Endodermal cell (in vitro differentiated cells): ENCODE data around the gene RALGPS1. TPM values are rescaled to one million over a fixed set of nuclear protein-coding genes. Genes with fewer than 3 reads are reported as not detected.

ENCODE experiments used
- DNase-seq: peaks from one replicate; pipeline ENCODE4 v3.0.0-alpha.2; 2017
- H3K27ac ChIP-seq: 2 replicates; pipeline ENCODE4 v1.5.1; 2013; ENCODE audit warnings: mild to moderate bottlenecking, low read depth, low read length, moderate library complexity
- H3K27me3 ChIP-seq: 2 replicates; pipeline ENCODE4 v1.6.1; 2013; ENCODE audit warnings: mild to moderate bottlenecking, low read length, moderate library complexity; ENCODE audit not compliant: insufficient read depth, control insufficient read depth, poor library complexity, severe bottlenecking
- H3K36me3 ChIP-seq: 2 replicates; pipeline ENCODE4 v1.7.0; 2013; ENCODE audit warnings: mild to moderate bottlenecking, low read length, moderate library complexity; ENCODE audit not compliant: control insufficient read depth, insufficient read depth
- H3K4me1 ChIP-seq: one replicate; pipeline ENCODE4 v1.7.0; 2013; ENCODE audit warnings: low read length; ENCODE audit not compliant: control insufficient read depth, insufficient read depth
- H3K4me3 ChIP-seq: 2 replicates; pipeline ENCODE4 v1.5.1; 2013; ENCODE audit warnings: mild to moderate bottlenecking, low read length, moderate library complexity
- H3K9ac ChIP-seq: 2 replicates; pipeline ENCODE4 v1.6.1; 2013; ENCODE audit warnings: mild to moderate bottlenecking, low read length, moderate library complexity; ENCODE audit not compliant: poor library complexity, severe bottlenecking; ENCODE audit errors: extremely low read depth
- H3K9me3 ChIP-seq: 2 replicates; pipeline ENCODE4 v1.6.1; 2013; ENCODE audit warnings: mild to moderate bottlenecking, low read length, moderate library complexity; ENCODE audit not compliant: control insufficient read depth
- H3K27ac Mint-ChIP-seq: 2 replicates; pipeline ENCODE4 v1.8.0; 2020; ENCODE audit warnings: mixed read lengths
- H3K27me3 Mint-ChIP-seq: 2 replicates; pipeline ENCODE4 v1.8.0; 2021; ENCODE audit warnings: mild to moderate bottlenecking, mixed read lengths; ENCODE audit not compliant: insufficient read depth
- H3K36me3 Mint-ChIP-seq: 2 replicates; pipeline ENCODE4 v1.8.0; 2020; ENCODE audit warnings: low read depth, mixed read lengths
- H3K4me1 Mint-ChIP-seq: 2 replicates; pipeline ENCODE4 v1.8.0; 2020; ENCODE audit warnings: mixed read lengths
- H3K4me3 Mint-ChIP-seq: 2 replicates; pipeline ENCODE4 v1.8.0; 2020; ENCODE audit warnings: mild to moderate bottlenecking, moderate library complexity, mixed read lengths
- H3K9me3 Mint-ChIP-seq: 2 replicates; pipeline ENCODE4 v1.8.0; 2020; ENCODE audit warnings: mild to moderate bottlenecking, mixed read lengths
- CTCF ChIP-seq: fragments of 200-600 bp; sonication (generic); conservative IDR thresholded peaks from 2 replicates; pipeline ENCODE4 v1.5.0; 2021; ENCODE audit warnings: antibody characterized with exemption, mild to moderate bottlenecking
- WGBS, 2 experiments: methylation state at CpG; one replicate each; pipeline versions ENCODE4 v1.1.5 to v1.1.7; 2013; ENCODE audit warnings: missing lambda C conversion rate in 2 of 2, mixed read lengths in 1 of 2; ENCODE audit not compliant: insufficient coverage in 1 of 2, insufficient read length in 1 of 2; 5-methylcytosine and 5-hydroxymethylcytosine counted together
- total RNA-seq, 2 donors: library from RNA; stranded (reverse); fragmentation: NEBNext Ultra II Directional in 1 of 2; extraction: Animal tissue kit (Norgen Biotek cat#: 25700) in 1 of 2; gene quantifications; 2 replicates in 1 of 2; 3 replicates in 1 of 2; pipeline ENCODE4 v1.2.1, GENCODE V29; 2021

Gene RALGPS1
- total RNA-seq, 2 donors from 2014 or later: 23.3 to 25.0 TPM

- peaks cover 8% of the 10 kb centered on the region for H3K9me3 ChIP-seq
- Mint-ChIP-seq H3K36me3 (peaks cover 13% of the 10 kb centered on the region), H3K9me3 (no peaks in the 10 kb centered on the region), H3K4me1 (peaks cover 36% of the 10 kb centered on the region), H3K4me3 (no peak overlapping the region), H3K27ac (no peak overlapping the region), H3K27me3 (no peaks in the 10 kb centered on the region)
- no peak for DNase-seq
- H3K4me3 ChIP-seq: no peak overlapping the region
- H3K36me3 ChIP-seq: no peaks in the 10 kb centered on the region
- H3K4me1 ChIP-seq: peaks cover 13% of the 10 kb centered on the region
- no peak for TF ChIP-seq CTCF
- H3K27me3 ChIP-seq: no peaks in the 10 kb centered on the region
- H3K27ac ChIP-seq: no peak overlapping the region
- no peak overlapping the region for H3K9ac ChIP-seq
- 93 to 100% methylated on average over 5 to 6 of the region's 6 CpGs for WGBS, 2 experiments
These were observed 163.8 kb downstream of the RALGPS1 start for GRCh38 chr9:127078336-127078735.

- 97 to 100% methylated on average over 1 of the region's 1 CpG for WGBS, 2 experiments
- Mint-ChIP-seq H3K4me1 (peaks cover 36% of the 10 kb centered on the region), H3K27ac (no peak overlapping the region), H3K4me3 (no peak overlapping the region), H3K9me3 (no peaks in the 10 kb centered on the region), H3K36me3 (peaks cover 13% of the 10 kb centered on the region), H3K27me3 (no peaks in the 10 kb centered on the region)
- Histone ChIP-seq H3K9ac (no peak overlapping the region), H3K27me3 (no peaks in the 10 kb centered on the region), H3K9me3 (peaks cover 8% of the 10 kb centered on the region), H3K4me1 (peaks cover 13% of the 10 kb centered on the region), H3K4me3 (no peak overlapping the region), H3K36me3 (no peaks in the 10 kb centered on the region), H3K27ac (no peak overlapping the region)
- no peak for DNase-seq
- TF ChIP-seq CTCF: no peak
These were observed 164.4 kb downstream of the RALGPS1 start for GRCh38 chr9:127078988-127079387.

GRCh38 chr9:127079446-127080140 lies 165.0 kb downstream of the RALGPS1 start:
- no peaks in the 10 kb centered on the region for H3K27me3 Mint-ChIP-seq
- H3K9me3 ChIP-seq: peaks cover 8% of the 10 kb centered on the region
- no peak overlapping the region for H3K27ac Mint-ChIP-seq
- H3K9me3 Mint-ChIP-seq: no peaks in the 10 kb centered on the region
- no peak overlapping the region for H3K27ac ChIP-seq
- H3K4me3 Mint-ChIP-seq: no peak overlapping the region
- no peak overlapping the region for H3K9ac ChIP-seq
- H3K27me3 ChIP-seq: no peaks in the 10 kb centered on the region
- H3K36me3 ChIP-seq: no peaks in the 10 kb centered on the region
- no peak for TF ChIP-seq CTCF
- DNase-seq: no peak
- H3K4me3 ChIP-seq: no peak overlapping the region
- 83 to 95% methylated on average over 2 to 8 of the region's 8 CpGs for WGBS, 2 experiments
- peaks cover 35% of the 10 kb centered on the region for H3K4me1 Mint-ChIP-seq
- H3K36me3 Mint-ChIP-seq: peaks cover 13% of the 10 kb centered on the region
- H3K4me1 ChIP-seq: peaks cover 13% of the 10 kb centered on the region
